Neuron (in vitro differentiated cells): ENCODE measurements around the gene ZBTB8A.

ENCODE experiments used
- H2AFZ ChIP-seq: one replicate; pipeline ENCODE4 v1.6.1; 2013; ENCODE audit warnings: low read depth, mild to moderate bottlenecking, inconsistent platforms, low read length, moderate library complexity
- H3K27me3 ChIP-seq: one replicate; pipeline ENCODE4 v1.6.1; 2013; ENCODE audit warnings: low read length; ENCODE audit not compliant: insufficient read depth
- H3K36me3 ChIP-seq: one replicate; pipeline ENCODE4 v1.6.1; 2013; ENCODE audit warnings: low read length; ENCODE audit not compliant: insufficient read depth
- H3K4me1 ChIP-seq: one replicate; pipeline ENCODE4 v1.6.1; 2013; ENCODE audit warnings: low read length; ENCODE audit not compliant: insufficient read depth
- H3K4me3 ChIP-seq: 2 replicates; pipeline ENCODE4 v1.5.1; 2013; ENCODE audit warnings: mild to moderate bottlenecking, low read length, moderate library complexity
- H3K9me3 ChIP-seq: one replicate; pipeline ENCODE4 v1.6.1; 2013; ENCODE audit warnings: low read length

ZBTB8A gene

GRCh38 chr1:32538887-32539583, at the start of gene ZBTB8A:
Gene ZBTB8A, plus strand, starts transcription at chr1:32539427. Its CDS starts 53,505 bp downstream, at chr1:32592932.
- Histone ChIP-seq H3K27me3 (no peaks in the 10 kb centered on the region), H3K4me1 (peaks cover 8% of the 10 kb centered on the region), H3K36me3 (peaks cover 3% of the 10 kb centered on the region), H3K9me3 (peaks cover 3% of the 10 kb centered on the region), H2AFZ (peak within 1 kb of the TSS; percentile 56), H3K4me3 (peak within 1 kb of the TSS; percentile 55)

GRCh38 chr1:32489774-32490454, 49.3 kb upstream of the ZBTB8A start:
- H2AFZ ChIP-seq = no peak overlapping the region
- peaks cover 14% of the 10 kb centered on the region for H3K36me3 ChIP-seq
- no peak overlapping the region for H3K4me3 ChIP-seq
- peaks cover 4% of the 10 kb centered on the region for H3K9me3 ChIP-seq
- H3K27me3 ChIP-seq = no peaks in the 10 kb centered on the region
- H3K4me1 ChIP-seq = peaks cover 5% of the 10 kb centered on the region

GRCh38 chr1:32491386-32491785, 47.8 kb upstream of the ZBTB8A start:
- H3K4me3 ChIP-seq = no peak overlapping the region
- H3K9me3 ChIP-seq = no peaks in the 10 kb centered on the region
- H3K27me3 ChIP-seq = no peaks in the 10 kb centered on the region
- no peak overlapping the region for H2AFZ ChIP-seq
- peaks cover 4% of the 10 kb centered on the region for H3K36me3 ChIP-seq
- peaks cover 5% of the 10 kb centered on the region for H3K4me1 ChIP-seq

- no peak overlapping the region for H2AFZ ChIP-seq
- peaks cover 5% of the 10 kb centered on the region for H3K4me1 ChIP-seq
- no peaks in the 10 kb centered on the region for H3K27me3 ChIP-seq
- no peaks in the 10 kb centered on the region for H3K36me3 ChIP-seq
- no peak overlapping the region for H3K4me3 ChIP-seq
- no peaks in the 10 kb centered on the region for H3K9me3 ChIP-seq
Observed at GRCh38 chr1:32494196-32494595, 45.0 kb upstream of the ZBTB8A start.

- Histone ChIP-seq H2AFZ (no peak overlapping the region), H3K4me3 (no peak overlapping the region), H3K36me3 (no peaks in the 10 kb centered on the region), H3K4me1 (peaks cover 5% of the 10 kb centered on the region), H3K9me3 (no peaks in the 10 kb centered on the region), H3K27me3 (no peaks in the 10 kb centered on the region)
Observed at GRCh38 chr1:32494711-32495337, 44.4 kb upstream of the ZBTB8A start.

GRCh38 chr1:32496127-32496526, 43.1 kb upstream of the ZBTB8A start:
- Histone ChIP-seq H3K4me1 (peaks cover 8% of the 10 kb centered on the region), H3K9me3 (no peaks in the 10 kb centered on the region), H3K36me3 (no peaks in the 10 kb centered on the region), H3K4me3 (no peak overlapping the region), H2AFZ (no peak overlapping the region), H3K27me3 (no peaks in the 10 kb centered on the region)

- no peaks in the 10 kb centered on the region for H3K27me3 ChIP-seq
- H3K36me3 ChIP-seq = no peaks in the 10 kb centered on the region
- H3K9me3 ChIP-seq = no peaks in the 10 kb centered on the region
- H2AFZ ChIP-seq = no peak overlapping the region
- peaks cover 8% of the 10 kb centered on the region for H3K4me1 ChIP-seq
- H3K4me3 ChIP-seq = no peak overlapping the region
Observed at GRCh38 chr1:32498751-32499150, 40.5 kb upstream of the ZBTB8A start.

GRCh38 chr1:32500387-32501209, 38.6 kb upstream of the ZBTB8A start:
- Histone ChIP-seq H3K27me3 (no peaks in the 10 kb centered on the region), H3K36me3 (no peaks in the 10 kb centered on the region), H3K4me3 (peak overlapping the region; percentile 49), H3K9me3 (no peaks in the 10 kb centered on the region), H2AFZ (peak overlapping the region; percentile 59), H3K4me1 (peaks cover 3% of the 10 kb centered on the region)

- Histone ChIP-seq H3K9me3 (no peaks in the 10 kb centered on the region), H3K4me3 (no peak overlapping the region), H2AFZ (no peak overlapping the region), H3K27me3 (no peaks in the 10 kb centered on the region), H3K36me3 (no peaks in the 10 kb centered on the region), H3K4me1 (peaks cover 3% of the 10 kb centered on the region)
Observed at GRCh38 chr1:32501865-32502264, 37.4 kb upstream of the ZBTB8A start.

GRCh38 chr1:32503153-32503552, 36.1 kb upstream of the ZBTB8A start:
- no peaks in the 10 kb centered on the region for H3K36me3 ChIP-seq
- no peak overlapping the region for H3K4me3 ChIP-seq
- no peaks in the 10 kb centered on the region for H3K27me3 ChIP-seq
- no peaks in the 10 kb centered on the region for H3K9me3 ChIP-seq
- H2AFZ ChIP-seq = no peak overlapping the region
- H3K4me1 ChIP-seq = peaks cover 3% of the 10 kb centered on the region

- H3K4me3 ChIP-seq = no peak overlapping the region
- no peaks in the 10 kb centered on the region for H3K9me3 ChIP-seq
- H3K36me3 ChIP-seq = no peaks in the 10 kb centered on the region
- no peaks in the 10 kb centered on the region for H3K4me1 ChIP-seq
- no peaks in the 10 kb centered on the region for H3K27me3 ChIP-seq
- no peak overlapping the region for H2AFZ ChIP-seq
Observed at GRCh38 chr1:32507021-32507420, 32.2 kb upstream of the ZBTB8A start.

GRCh38 chr1:32508761-32509160, 30.5 kb upstream of the ZBTB8A start:
- Histone ChIP-seq H3K4me1 (no peaks in the 10 kb centered on the region), H3K9me3 (no peaks in the 10 kb centered on the region), H3K27me3 (no peaks in the 10 kb centered on the region), H3K4me3 (no peak overlapping the region), H3K36me3 (no peaks in the 10 kb centered on the region), H2AFZ (no peak overlapping the region)

- Histone ChIP-seq H3K27me3 (no peaks in the 10 kb centered on the region), H3K36me3 (no peaks in the 10 kb centered on the region), H3K4me1 (no peaks in the 10 kb centered on the region), H3K9me3 (no peaks in the 10 kb centered on the region), H3K4me3 (no peak overlapping the region), H2AFZ (no peak overlapping the region)
Observed at GRCh38 chr1:32509939-32510338, 29.3 kb upstream of the ZBTB8A start.
